CD14-positive monocyte (primary cell): Measurements from ENCODE around the gene ALOX12B. TPM values are rescaled to one million over a fixed set of nuclear protein-coding genes. Genes with fewer than 3 reads are reported as not detected.

ENCODE experiments used
- DNase-seq, 3 donors: peaks; one replicate each; pipeline ENCODE4 v3.0.0-alpha.2; 2011 to 2022
- H2AFZ ChIP-seq: 2 replicates; pipeline ENCODE4 v1.6.0; 2012; ENCODE audit warnings: mild to moderate bottlenecking, low read depth, low read length, inconsistent platforms; ENCODE audit not compliant: insufficient read depth, poor library complexity, severe bottlenecking
- H3K27ac ChIP-seq, 2 donors: 1 replicate in 1 of 2; 2 replicates in 1 of 2; pipeline ENCODE4 v1.5.1; 2012 to 2013; ENCODE audit warnings: low read length in 2 of 2, control low read depth in 1 of 2, inconsistent platforms in 1 of 2, low read depth in 1 of 2, mild to moderate bottlenecking in 1 of 2
- H3K27me3 ChIP-seq, 2 donors: one replicate each; pipeline versions ENCODE4 v1.6.0 to v1.6.1; 2011 to 2013; ENCODE audit warnings: low read length in 2 of 2; ENCODE audit not compliant: control insufficient read depth in 2 of 2, insufficient read depth in 2 of 2
- H3K36me3 ChIP-seq, 2 donors: replicated peaks in 1 of 2; 1 replicate in 1 of 2; 2 replicates in 1 of 2; pipeline versions ENCODE4 v1.5.1 to v1.6.1; 2012 to 2013; ENCODE audit warnings: low read length in 2 of 2, control low read depth in 1 of 2, inconsistent platforms in 1 of 2, mild to moderate bottlenecking in 1 of 2; ENCODE audit not compliant: insufficient read depth in 2 of 2, control insufficient read depth in 1 of 2
- H3K4me1 ChIP-seq, 2 donors: 1 replicate in 1 of 2; 2 replicates in 1 of 2; pipeline versions ENCODE4 v1.5.1 to v1.6.1; 2012 to 2013; ENCODE audit warnings: low read length in 2 of 2, control low read depth in 1 of 2, inconsistent platforms in 1 of 2, mild to moderate bottlenecking in 1 of 2, moderate library complexity in 1 of 2; ENCODE audit not compliant: insufficient read depth in 2 of 2, control insufficient read depth in 1 of 2
- H3K4me2 ChIP-seq: replicated peaks from 2 replicates; pipeline ENCODE3; 2012; ENCODE audit warnings: low read length, moderate library complexity, mild to moderate bottlenecking; ENCODE audit not compliant: poor library complexity, severe bottlenecking; ENCODE audit errors: extremely low read depth
- H3K4me3 ChIP-seq, 3 experiments: fragments of 200-600 bp in 1 of 3; sonication (generic) in 1 of 3; replicated peaks in 1 of 3; 1 replicate in 2 of 3; 2 replicates in 1 of 3; pipeline ENCODE4 v1.5.1; 2011 to 2013; ENCODE audit warnings: low read length in 3 of 3, mild to moderate bottlenecking in 3 of 3, control low read depth in 2 of 3, low read depth in 2 of 3, inconsistent platforms in 1 of 3, moderate library complexity in 1 of 3
- H3K79me2 ChIP-seq: 2 replicates; pipeline ENCODE4 v1.6.0; 2012; ENCODE audit warnings: mild to moderate bottlenecking, control low read depth, inconsistent platforms, low read length, moderate library complexity; ENCODE audit not compliant: insufficient read depth
- H3K9ac ChIP-seq: 2 replicates; pipeline ENCODE4 v1.6.0; 2017; ENCODE audit warnings: low read length, mild to moderate bottlenecking; ENCODE audit not compliant: insufficient read depth, poor library complexity, severe bottlenecking
- H3K9me3 ChIP-seq, 2 donors: replicated peaks in 1 of 2; 1 replicate in 1 of 2; 2 replicates in 1 of 2; pipeline versions ENCODE4 v1.5.1 to v1.6.1; 2012 to 2013; ENCODE audit warnings: low read length in 2 of 2, control low read depth in 1 of 2; ENCODE audit not compliant: control insufficient read depth in 1 of 2, insufficient read depth in 1 of 2
- H4K20me1 ChIP-seq: 2 replicates; pipeline ENCODE4 v1.6.0; 2012; ENCODE audit warnings: mild to moderate bottlenecking, low read length, control low read depth, moderate library complexity; ENCODE audit not compliant: insufficient read depth
- H3K27ac Mint-ChIP-seq, 7 donors: one replicate each; pipeline ENCODE4 v1.8.0; 2020; ENCODE audit warnings: mild to moderate bottlenecking in 7 of 7, mixed read lengths in 7 of 7, moderate library complexity in 6 of 7, inconsistent platforms in 2 of 7
- H3K27me3 Mint-ChIP-seq, 3 donors: one replicate each; pipeline ENCODE4 v1.8.0; 2021 to 2022; ENCODE audit warnings: low read depth in 3 of 3, mild to moderate bottlenecking in 3 of 3, mixed read lengths in 3 of 3, moderate library complexity in 3 of 3, inconsistent platforms in 1 of 3
- H3K36me3 Mint-ChIP-seq, 2 donors: one replicate each; pipeline ENCODE4 v1.8.0; 2020; ENCODE audit warnings: mixed read lengths in 2 of 2, inconsistent platforms in 1 of 2, mild to moderate bottlenecking in 1 of 2
- H3K4me1 Mint-ChIP-seq: one replicate; pipeline ENCODE4 v1.8.0; 2020; ENCODE audit warnings: mild to moderate bottlenecking, mixed read lengths
- H3K4me3 Mint-ChIP-seq, 2 donors: one replicate each; pipeline ENCODE4 v1.8.0; 2020; ENCODE audit warnings: mild to moderate bottlenecking in 2 of 2, mixed read lengths in 2 of 2, moderate library complexity in 1 of 2
- H3K9me3 Mint-ChIP-seq, 7 donors: one replicate each; pipeline ENCODE4 v1.8.0; 2020 to 2022; ENCODE audit warnings: mixed read lengths in 7 of 7, mild to moderate bottlenecking in 6 of 7, moderate library complexity in 6 of 7, inconsistent platforms in 2 of 7
- CTCF ChIP-seq: fragments of 200-600 bp; IDR thresholded peaks from one replicate; pipeline ENCODE4 v1.8.0; 2022; ENCODE audit warnings: antibody characterized with exemption, mild to moderate bottlenecking
- WGBS: methylation state at CpG from one replicate; pipeline ENCODE4 v1.1.5; 2013; ENCODE audit warnings: missing lambda C conversion rate; ENCODE audit not compliant: insufficient coverage; 5-methylcytosine and 5-hydroxymethylcytosine counted together
- intact Hi-C, 2 donors: fragments of 100-400 bp; cut with micrococcal nuclease; formaldehyde crosslinking; loops; one replicate each; pipeline versions ENCODE4 v1.15.0 to v1.15.1; 2023
- polyA plus RNA-seq, 3 donors: library from polyadenylated mRNA; depleted of rRNA in 1 of 3; unstranded in 2 of 3; stranded (reverse) in 1 of 3; fragments of 300-500 nt in 2 of 3; fragments of >200 nt in 1 of 3; fragmentation: Illumina TruSeq in 2 of 3; gene quantifications; 1 replicate in 2 of 3; 2 replicates in 1 of 3; pipeline ENCODE4 v1.2.3, GENCODE V29; 2012 to 2021

ALOX12B gene
- polyA plus RNA-seq, 3 donors = not detected

GRCh38 chr17:8069587-8069860 is 18.0 kb downstream of the ALOX12B start:
- Mint-ChIP-seq H3K36me3 (peaks cover 6 to 15% of the 10 kb centered on the region in 2 donors), H3K4me3 (peak overlapping the region in 1 of 2 donors; percentile 72), H3K27ac (peak overlapping the region; percentile 95 to 99 (median 96)), H3K27me3 (peaks cover 30 to 40% (median 38%) of the 10 kb centered on the region in 3 donors), H3K9me3 (peaks cover 0 to 15% (median 7%) of the 10 kb centered on the region in 7 donors), H3K4me1 (peaks cover 85% of the 10 kb centered on the region)
- DNase-seq = no peak
- intact Hi-C loops = loop anchor here in 1 of 2 donors (5.0 kb wide), 1 partner anchor 33 kb away; no protein-coding TSS in a partner anchor
- H3K27ac ChIP-seq = peak overlapping the region; percentile 69 to 71
- peaks cover 0 to 6% of the 10 kb centered on the region in 2 donors for H3K9me3 ChIP-seq
- WGBS = 83% methylated on average over 2 of the region's 3 CpGs
- H3K79me2 ChIP-seq = no peaks in the 10 kb centered on the region
- peaks cover 76 to 78% of the 10 kb centered on the region in 2 donors for H3K4me1 ChIP-seq
- H3K4me2 ChIP-seq = peak overlapping the region; percentile 63
- H3K9ac ChIP-seq = no peak overlapping the region
- H4K20me1 ChIP-seq = no peaks in the 10 kb centered on the region
- peak overlapping the region in 1 of 3 experiments; percentile 51 for H3K4me3 ChIP-seq
- H3K36me3 ChIP-seq = no peaks in the 10 kb centered on the region
- H3K27me3 ChIP-seq = peaks cover 5 to 34% of the 10 kb centered on the region in 2 donors
- no peak for TF ChIP-seq CTCF
- H2AFZ ChIP-seq = peak overlapping the region; percentile 69

GRCh38 chr17:8068736-8069586 is 18.6 kb downstream of the ALOX12B start:
- Histone ChIP-seq H3K4me2 (peak overlapping the region; percentile 63), H3K9ac (no peak overlapping the region), H4K20me1 (no peaks in the 10 kb centered on the region), H3K9me3 (peaks cover 0 to 6% of the 10 kb centered on the region in 2 donors), H3K27me3 (peaks cover 3 to 31% of the 10 kb centered on the region in 2 donors), H3K36me3 (no peaks in the 10 kb centered on the region), H3K4me1 (peaks cover 78 to 79% of the 10 kb centered on the region in 2 donors), H3K4me3 (peak overlapping the region in 1 of 3 experiments; percentile 51), H2AFZ (peak overlapping the region; percentile 69), H3K27ac (peak overlapping the region; percentile 69 to 71), H3K79me2 (no peaks in the 10 kb centered on the region)
- H3K36me3 Mint-ChIP-seq = peaks cover 6 to 15% of the 10 kb centered on the region in 2 donors
- peak overlapping the region; percentile 58 to 72 for H3K4me3 Mint-ChIP-seq
- 0% methylated on average over 2 of the region's 9 CpGs for WGBS
- peaks cover 83% of the 10 kb centered on the region for H3K4me1 Mint-ChIP-seq
- TF ChIP-seq CTCF = no peak
- intact Hi-C loops = loop anchor here in 1 of 2 donors (5.0 kb wide), 1 partner anchor 33 kb away; no protein-coding TSS in a partner anchor
- peaks cover 27 to 39% (median 36%) of the 10 kb centered on the region in 3 donors for H3K27me3 Mint-ChIP-seq
- DNase-seq = peak; percentile 90 to 93 (median 93)
- peak overlapping the region; percentile 95 to 99 (median 96) for H3K27ac Mint-ChIP-seq
- H3K9me3 Mint-ChIP-seq = peaks cover 0 to 15% (median 7%) of the 10 kb centered on the region in 7 donors
